Right hindlimb (tissue), 1 donor: ENCODE data around the gene ERI2.
"Not testable (repeated sequence)": the region's sequence is repeated elsewhere in the genome, so short reads cannot be mapped to it uniquely, and the experiment has no call there.

Experiments
- DNase-seq: peaks from one replicate; pipeline ENCODE4 v3.0.0-alpha.2; 2018

ERI2 gene

DNA sequence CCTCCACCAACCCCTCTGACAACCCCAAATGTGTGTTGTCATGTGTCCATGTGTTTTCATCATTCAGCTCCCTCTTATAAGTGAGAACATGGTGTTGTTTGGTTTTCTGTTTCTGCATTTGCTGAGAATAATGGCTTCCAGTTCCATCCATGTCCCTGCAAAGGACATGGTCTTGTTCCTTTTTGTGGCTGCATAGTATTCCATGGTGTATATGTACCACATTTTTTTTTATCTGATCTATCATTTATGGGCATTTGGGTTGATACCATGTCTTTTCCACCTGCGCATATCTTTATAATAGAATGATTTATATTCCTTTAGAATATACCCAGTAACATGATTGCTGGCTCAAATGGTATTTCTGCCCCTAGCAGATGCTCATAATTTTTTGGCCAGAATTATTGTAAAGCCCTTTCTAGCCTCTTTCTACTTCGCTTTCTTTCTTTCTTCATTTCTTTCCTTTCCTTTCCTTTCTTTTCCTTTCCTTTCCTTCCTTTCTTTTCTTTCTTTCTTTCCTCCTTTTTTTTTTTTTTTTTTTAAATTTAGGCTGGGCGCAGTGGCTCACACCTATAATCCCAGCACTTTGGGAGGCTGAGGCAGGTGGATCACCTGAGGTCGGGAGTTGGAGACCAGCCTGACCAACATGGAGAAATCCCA is 12.8 kb upstream of the ERI2 start:
- no peak for DNase-seq

DNA sequence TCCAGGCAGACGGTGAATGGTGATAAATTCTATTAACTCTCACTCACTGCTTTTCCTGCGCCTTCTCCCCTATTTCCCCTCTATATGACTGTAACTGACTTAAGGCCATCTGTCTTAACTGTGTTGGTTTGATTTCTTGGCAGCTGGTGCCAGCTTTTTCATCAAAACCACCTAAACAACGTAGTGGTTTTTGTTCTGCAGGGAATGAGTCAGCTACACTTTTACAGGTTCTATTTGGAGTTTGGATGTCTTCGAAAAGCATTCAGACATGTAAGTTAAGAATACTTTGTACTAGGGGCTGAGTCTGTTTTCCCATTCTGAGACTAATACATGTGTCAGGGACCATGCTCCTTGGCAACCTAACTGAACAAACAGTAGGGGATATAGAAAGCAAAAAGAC is 8.5 kb upstream of the ERI2 start:
- DNase-seq = no peak

DNA sequence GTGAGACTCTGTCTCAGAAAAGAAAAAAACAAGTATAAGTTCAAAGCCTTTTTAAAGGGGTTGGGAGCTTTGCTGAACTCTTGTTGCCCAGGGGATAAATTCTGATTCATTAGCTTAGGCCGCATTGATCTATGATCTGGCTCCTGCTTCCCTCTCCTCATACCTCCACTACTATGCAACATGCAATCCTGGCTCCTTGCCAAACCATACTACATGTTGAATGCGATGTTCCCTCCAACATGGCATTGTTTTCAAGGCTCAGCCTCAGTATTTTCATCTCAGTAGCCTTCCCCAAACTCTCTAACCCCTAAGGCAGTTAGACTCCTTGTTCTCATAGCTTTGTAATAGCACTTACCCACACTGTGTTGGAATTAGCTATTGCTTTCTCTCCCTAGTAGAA is 6.2 kb upstream of the ERI2 start:
- no peak for DNase-seq

DNA sequence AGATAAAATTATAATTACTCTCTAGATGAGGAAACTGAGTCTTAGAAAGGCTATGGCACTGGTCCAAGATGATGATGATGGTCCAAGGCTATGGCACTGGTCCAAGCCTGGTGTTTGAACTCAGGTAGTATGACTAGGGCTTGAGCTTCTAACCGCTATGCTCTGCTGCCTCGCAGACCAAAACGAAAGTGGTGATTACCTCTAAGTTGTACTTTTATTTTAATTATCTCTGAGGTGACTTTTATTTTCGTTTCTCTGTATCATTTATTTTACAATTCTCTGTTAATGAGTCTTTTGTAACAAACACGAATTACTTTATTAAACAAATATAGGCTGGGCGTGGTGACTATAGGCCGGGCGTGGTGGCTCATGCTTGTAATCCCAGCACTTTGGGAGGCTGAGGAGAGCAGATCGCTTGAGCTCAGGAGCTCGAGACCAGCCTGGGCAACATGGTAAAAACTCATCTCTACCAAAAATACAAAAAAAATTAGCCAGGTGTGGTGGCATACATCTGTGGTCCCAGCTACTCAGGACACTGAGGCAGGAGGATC is 5.7 kb upstream of the ERI2 start:
- no peak for DNase-seq

DNA sequence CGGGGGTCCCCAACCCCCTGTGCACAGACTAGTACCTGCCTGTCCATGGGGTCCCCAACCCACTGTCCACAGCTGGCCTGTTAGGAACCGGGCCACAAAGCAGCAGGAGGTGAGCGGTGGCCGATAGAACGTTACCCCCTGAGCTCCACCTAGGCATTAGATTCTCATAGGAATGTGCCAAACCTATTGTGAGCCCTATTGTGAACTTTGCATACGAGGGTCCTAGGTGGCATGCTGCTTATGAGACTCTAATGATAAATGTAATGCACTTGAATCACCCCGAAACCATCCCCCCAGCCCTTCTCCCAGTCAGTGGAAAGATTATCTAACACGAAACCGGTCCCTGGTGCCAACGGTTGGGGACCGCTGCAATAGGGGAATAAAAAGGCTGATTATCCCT is 1.6 kb upstream of the ERI2 start:
- no peak for DNase-seq

DNA sequence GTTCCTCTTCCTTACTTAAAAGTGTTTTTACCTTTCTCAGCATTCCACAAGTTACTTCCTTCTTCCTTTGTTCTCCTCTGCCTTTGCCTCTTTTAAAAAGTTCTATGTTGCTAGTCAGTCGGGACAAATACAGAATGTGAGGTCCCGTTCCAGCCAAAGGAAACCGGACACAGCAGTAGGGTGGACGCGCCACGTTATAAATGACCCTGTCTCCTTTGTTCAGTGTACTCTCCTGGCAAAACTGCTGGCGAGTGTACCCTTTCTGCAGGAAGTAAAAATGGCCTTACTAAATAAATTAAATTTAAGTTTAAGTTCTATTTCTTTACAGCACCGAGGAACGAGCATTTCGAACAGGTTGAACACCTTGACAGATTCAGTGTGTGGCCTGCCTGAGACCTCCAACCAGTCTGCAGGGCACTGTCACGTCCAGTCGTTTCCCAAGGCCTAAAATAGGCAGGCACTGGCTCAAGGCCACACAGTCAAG is 546 bp downstream of the ERI2 start:
- DNase-seq = not testable (repeated sequence)

DNA sequence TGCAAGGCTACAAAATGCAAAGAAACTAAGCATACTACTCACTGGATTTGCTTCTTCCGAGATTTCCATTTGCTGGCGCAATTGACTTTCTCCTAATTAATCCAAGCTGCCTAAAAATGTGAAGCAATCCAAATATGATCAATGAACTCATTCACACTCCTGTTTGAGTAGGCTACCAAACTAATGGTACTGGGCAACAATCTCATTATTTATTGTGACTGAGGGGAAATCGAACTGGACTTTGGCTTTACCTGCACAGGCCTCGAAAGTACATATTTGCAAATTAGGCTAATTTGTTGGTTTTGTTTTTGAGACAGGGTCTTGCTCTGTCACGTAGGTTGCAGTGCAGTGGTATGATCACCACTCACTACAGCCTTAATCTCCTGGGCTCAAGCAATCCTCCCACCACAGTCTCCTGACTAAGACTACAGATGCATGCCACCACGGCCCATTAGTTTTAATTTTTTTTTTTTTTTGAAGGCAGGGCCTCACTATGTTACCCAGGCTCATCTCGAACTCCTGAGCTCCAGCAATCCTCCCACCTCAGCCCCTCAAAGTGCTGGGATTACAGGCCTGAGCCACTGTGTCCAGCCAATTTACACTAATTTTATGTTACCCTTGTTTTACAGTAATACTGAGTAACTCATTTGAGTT is 2.6 kb downstream of the ERI2 start:
- no peak for DNase-seq

DNA sequence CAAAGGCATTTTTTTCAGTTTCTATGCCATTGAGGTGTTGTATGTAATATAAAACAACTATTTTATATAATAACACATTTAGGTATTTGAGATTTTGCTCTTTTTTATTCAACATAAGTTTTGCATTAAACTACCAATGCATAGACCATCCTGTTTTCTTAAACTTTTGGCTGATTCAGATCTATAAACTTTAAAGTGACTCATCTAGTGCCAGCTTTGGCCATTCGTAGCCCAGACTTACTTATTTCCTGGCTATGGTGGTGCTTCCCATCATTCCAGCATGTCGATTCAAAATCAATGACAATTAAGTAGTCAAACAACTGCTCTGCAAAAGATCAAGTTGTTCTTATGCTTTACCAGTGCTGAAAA is 3.1 kb downstream of the ERI2 start:
- no peak for DNase-seq

DNA sequence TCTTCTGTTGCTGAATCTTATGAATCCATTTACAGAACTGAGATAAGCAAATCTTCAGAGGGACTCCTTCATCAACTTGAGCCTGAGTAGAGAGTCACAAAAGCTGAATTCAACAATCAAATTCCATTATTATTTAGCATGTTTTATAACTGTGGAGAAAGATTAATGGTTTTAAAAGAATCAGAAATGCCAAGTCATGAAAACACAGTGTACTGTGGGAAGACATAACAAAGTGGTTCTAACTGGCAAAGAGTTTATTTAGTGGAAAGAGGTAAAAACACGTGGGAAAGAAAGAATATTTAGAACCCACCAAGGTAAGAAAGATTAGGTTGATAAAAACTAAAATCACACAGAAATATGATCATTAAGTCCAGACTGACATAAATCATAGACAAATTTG is 5.0 kb downstream of the ERI2 start:
- no peak for DNase-seq

DNA sequence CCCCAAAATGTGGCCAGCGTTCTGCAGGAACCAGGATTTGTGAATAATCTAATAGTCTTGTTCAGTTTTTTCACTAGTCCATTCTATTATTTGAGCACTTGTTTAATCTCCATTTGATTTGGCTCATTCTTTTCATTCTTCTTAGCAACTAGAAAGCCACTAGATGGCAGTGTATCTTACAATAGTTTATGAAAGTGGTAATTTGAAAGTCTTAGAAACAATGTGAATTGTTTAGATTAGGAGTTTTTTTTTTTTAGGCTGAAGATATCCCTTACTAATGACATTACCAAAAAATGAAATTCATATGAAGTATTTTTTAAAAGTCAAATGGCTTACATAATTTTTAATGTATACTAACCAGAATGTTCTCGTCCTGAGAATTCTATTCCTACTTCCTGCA is 6.7 kb downstream of the ERI2 start:
- no peak for DNase-seq

DNA sequence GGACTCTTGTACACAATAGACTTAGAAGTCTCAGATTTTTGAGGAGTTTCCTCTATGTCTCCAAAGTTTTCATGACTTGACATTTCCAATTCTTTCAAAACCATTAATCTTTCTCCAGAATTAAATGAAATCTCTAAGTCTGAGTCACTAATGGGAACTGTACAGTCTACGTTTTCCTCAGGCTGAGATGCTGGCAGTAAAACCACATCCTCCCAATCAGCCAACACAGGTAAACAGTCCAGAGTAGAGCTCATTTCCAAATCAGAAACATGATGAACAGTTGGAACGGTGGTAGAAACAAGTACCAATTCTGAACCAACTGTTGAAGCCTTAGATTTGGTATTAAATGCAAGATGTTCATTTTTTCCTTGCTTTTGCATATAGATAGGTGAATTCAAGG is 7.9 kb downstream of the ERI2 start:
- DNase-seq = no peak

DNA sequence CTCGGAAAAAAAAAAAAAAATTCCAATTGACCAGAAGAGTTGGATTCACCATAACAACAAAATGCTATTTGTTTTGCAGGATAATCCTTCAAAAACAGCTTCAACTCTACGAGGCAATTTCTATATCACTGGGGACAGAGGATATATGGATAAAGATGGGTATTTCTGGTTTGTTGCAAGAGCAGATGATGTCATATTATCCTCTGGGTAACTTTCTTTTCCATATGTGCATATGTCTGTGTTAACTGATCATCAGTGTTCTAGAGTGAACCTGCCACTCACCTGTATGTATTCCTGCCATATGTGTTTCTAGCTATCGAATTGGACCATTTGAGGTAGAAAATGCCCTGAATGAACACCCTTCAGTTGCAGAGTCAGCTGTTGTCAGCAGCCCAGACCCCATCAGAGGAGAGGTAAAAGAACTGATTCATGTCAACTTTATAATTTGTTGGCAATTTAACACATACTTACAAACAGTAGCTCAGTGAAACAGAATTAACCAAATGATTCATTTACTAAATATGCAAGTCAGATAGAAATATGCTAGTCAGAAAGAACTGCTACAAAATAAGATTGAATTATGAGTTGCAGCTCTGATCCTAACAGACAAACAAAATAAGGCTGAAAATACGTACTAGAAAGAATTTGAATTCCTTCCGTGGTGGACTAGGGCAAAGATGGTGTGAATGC is 14.2 kb downstream of the ERI2 start:
- no peak for DNase-seq

DNA sequence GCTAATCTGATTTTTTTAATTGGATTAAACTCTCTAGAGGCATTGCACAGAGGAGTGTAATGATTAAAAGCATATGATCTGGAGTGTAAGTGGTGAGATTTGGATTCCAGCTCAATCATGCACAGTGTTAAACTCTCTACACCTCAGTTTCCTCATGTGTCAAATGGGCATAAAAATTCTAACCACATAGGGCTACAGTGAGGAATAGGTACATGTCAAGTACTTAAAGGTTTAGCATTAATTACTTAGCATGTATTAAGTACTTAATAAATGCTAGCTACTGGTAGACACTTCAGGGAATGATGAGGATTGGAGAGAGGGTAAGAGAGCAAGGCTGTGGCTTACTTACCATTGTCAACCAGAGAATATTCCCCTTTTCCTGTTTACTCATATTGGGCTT is 17.1 kb downstream of the ERI2 start:
- DNase-seq = no peak

DNA sequence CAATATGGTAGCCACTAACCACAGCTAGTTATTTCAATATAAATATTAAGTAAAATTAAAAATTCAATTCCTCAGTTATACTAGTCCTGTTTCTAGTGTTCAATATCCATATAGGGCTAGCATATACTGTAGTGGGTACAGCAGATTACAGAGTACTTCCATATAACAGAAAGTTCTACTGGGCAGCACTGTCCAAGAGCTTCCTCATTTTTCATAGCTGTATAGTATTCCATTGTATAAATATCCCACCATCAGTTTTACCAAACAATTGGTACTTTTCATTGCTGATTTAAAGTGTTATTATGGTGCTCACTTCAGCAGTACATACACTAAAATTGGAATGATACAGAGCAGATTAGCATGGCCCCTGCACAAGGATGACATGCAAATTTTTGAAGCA is 22.1 kb downstream of the ERI2 start:
- DNase-seq = no peak

DNA sequence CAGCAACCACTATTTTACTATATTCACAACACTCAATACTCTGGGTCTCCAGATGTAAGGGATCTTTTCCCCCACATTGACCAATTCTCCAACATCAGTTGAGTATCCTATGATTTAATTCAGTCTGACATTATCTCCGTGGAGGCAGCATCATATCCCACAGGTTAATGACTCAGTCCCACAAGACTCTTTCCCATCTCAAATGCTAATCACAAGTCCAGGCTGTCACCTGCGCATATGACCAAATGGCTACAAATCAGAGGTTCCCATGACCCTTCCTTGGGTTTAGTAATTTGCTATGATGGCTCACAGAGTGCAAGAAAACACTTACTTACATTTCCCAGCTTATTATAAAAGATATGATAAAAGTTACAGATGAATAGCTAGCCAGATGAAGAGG is 23.8 kb downstream of the ERI2 start:
- DNase-seq = no peak

DNA sequence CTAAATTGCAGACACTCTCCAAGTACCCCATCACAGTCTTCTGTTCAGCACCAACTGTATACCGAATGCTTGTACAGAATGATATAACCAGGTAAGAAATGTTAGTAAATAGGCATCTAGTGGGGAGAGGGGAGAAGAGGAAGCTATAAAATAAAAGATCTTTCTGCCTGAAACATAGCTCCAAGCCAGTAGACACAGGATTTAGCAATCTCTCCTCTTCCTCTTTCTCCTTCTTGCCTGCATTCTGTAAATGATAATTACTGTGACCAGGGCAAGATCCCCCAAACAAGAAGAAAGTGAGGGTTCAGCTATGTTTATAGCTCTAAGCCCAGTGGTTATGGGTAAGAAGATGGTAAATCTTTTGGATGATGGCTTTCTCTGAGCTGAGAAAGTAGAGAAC is 24.6 kb downstream of the ERI2 start:
- DNase-seq = no peak

DNA sequence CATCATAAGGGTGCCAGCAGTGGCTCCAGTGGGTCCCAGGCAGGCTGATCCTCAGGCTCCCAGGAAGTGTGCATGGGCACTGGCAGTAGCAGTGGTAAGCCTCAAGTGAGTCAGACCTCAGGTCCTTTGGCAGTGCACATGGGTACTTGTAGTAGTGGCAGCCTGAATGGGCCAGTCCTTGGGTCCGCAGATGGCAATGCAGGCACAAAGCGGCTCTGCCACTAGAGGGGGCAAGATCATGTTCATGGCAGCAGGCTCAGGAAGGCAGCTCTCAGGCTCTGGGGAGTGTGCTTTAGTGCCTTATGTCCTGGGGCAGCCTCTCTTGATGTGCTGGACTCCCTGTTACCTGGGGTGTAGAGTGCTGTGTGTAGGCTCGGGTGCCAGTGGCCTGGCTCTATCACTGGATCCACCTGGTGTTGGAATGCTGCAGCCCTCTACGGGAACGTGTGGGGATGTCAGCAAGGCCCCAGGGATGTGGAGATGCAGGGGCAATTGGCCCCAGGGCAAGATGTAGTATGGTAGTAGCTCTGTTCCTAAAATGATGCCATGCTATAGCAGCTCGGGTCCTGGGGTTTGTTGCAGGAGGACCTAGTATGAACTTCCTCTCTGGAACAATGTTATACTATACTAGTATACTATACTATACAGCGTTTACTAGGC is 31.4 kb downstream of the ERI2 start:
- peak; percentile 19 for DNase-seq

DNA sequence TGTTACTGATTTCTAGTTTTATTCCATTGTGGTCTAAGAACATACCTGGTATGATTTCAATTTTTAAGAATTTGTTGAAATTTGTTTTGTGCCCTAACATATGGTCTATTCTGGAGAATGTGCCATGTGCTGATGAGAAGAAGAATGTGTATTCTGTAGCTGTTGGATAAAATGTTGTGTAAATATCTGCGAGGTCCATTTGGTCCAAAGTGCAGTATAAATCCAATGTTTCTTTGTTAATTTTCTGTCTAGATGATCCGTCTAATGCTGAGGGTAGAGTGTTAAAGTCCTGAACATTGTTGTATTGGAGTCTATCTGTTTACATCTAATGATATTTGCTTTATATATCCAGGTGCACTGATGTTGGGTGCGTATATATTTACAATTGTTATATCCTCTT is 32.6 kb downstream of the ERI2 start:
- DNase-seq = no peak

DNA sequence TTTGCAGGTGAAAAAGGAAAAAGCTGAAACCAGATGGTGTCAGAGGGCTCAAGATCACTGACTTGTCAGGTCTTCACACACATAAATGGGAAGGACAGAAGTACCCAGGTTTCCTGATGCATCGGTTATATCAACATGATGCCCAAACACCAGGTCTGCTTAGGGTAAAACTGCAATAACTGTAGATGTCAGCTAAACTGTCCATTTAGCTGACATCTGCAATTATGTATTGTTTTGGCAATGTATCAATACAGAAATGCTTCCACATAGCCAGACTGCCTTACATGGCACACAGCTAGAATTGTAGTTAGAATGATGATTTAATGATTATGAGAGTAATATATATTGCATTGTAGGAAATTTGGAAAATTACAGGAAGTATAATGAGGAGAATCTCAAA is 37.5 kb downstream of the ERI2 start:
- no peak for DNase-seq

DNA sequence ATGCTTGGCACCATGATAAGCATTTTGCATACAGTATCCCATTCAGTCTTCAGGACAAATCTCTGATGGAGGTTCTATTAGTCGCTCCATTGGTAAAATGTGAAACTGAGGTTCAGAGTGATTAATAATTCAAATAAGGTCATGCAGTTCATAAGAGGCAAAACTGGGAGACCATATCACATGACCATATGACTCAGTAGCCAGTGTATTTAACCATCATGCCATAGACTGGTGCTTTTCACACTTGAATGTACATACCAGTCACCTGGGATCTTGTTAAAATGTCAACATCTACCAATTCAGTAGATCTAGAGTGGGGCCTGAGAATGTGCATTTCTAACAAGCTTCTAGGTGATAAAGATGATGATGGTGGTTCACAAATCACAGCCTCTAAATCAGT is 38.2 kb downstream of the ERI2 start:
- DNase-seq = no peak

DNA sequence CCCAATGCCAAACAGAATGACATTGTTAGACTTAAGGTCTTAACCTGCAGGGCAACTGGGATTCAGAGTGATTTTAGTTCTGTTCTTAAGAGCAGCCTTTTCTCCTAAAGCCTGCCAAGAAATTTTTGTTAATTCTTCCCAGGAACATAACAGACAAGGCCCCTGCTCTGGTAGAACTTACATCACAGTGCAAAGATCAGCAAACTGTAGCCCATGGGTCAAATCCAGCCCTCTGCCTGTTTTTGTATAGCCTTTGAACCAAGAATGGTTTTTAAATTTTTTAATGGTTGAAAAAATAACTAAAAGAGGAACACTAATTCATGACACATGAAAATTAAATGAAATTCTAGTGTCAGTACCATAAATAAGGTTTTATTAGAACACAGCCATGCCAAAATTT is 38.7 kb downstream of the ERI2 start:
- no peak for DNase-seq

DNA sequence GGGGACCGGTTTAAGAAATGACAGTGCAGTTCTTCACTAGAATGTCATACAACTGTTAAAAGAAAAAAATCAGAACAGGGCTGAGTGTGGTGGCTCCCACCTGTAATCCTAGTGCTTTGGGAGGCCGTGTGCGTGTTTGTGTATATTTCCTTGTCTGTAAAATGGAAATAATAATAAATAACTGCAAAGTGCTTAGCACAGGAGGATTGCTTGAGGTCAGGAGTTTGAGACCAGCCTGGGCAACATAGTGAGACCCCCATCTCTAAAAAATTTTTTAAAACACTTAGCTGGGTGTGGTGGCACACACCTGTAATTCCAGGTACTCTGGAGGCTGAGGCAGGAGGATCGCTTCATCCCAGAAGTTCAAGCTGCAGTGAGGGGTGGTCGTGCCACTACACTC is 40.0 kb downstream of the ERI2 start:
- no peak for DNase-seq

DNA sequence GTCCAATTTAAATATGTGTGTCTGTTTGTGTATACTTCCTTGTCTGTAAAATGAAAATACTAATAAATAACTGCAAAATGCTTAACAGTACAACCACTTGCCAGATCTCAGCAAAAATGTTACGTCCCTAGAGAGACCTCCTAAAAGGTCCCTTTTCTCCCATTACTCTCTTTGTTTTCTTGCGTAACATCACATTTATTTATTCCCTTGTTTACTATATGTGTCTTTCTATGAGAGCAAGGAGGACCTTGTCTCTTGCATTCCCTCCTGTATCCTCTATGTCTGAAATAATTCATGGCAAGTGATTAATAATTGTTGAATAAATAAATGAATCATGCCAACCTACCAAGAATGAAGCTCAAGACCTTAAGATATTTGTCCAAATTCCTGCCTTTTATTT is 40.5 kb downstream of the ERI2 start:
- DNase-seq = no peak

DNA sequence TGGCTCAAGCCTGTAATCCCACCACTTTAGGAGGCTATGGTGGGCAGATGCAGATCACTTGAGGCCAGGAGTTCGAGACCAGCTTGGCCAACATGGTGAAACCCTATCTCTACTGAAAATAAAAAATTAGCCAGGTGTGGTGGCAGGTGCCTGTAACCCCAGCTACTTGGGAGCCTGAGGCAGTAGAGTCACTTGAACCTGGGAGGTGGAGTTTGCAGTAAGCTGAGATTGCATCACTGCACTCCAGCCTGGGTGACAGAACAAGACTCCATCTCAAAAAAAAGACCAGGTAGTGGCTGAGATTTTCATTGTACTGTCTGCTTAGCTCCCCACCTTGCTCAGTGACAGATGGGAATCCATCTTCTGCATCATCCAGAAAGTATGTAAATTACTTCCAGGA is 41.8 kb downstream of the ERI2 start:
- not testable (repeated sequence) for DNase-seq
